Karpas-422 (cell line): ENCODE measurements around the gene TRABD2A. TPM values are rescaled to one million over a fixed set of nuclear protein-coding genes. Genes with fewer than 3 reads are reported as not detected.

Source experiments
- DNase-seq: peaks from one replicate; pipeline ENCODE4 v3.0.0-alpha.2; 2015
- H2AFZ ChIP-seq: fragments of 200-600 bp; sonication (generic); 2 replicates; pipeline ENCODE4 v1.6.1; 2014; ENCODE audit warnings: antibody characterized with exemption, low read length, mixed read lengths
- H3K27ac ChIP-seq: fragments of 200-600 bp; sonication (generic); 2 replicates; pipeline ENCODE4 v1.5.1; 2014; ENCODE audit warnings: mild to moderate bottlenecking, low read length, moderate library complexity
- H3K27me3 ChIP-seq: fragments of 200-600 bp; sonication (generic); 2 replicates; pipeline ENCODE4 v1.6.1; 2014; ENCODE audit warnings: low read length, mixed read lengths
- H3K36me3 ChIP-seq: fragments of 200-600 bp; sonication (generic); 2 replicates; pipeline ENCODE4 v1.6.1; 2014; ENCODE audit warnings: low read length, mixed read lengths; ENCODE audit not compliant: insufficient read depth
- H3K4me1 ChIP-seq: fragments of 200-600 bp; sonication (generic); 2 replicates; pipeline ENCODE4 v1.6.1; 2014; ENCODE audit warnings: mild to moderate bottlenecking, low read length, mixed read lengths
- H3K4me2 ChIP-seq: fragments of 200-600 bp; sonication (generic); 2 replicates; pipeline ENCODE4 v1.6.1; 2014; ENCODE audit warnings: low read length, low read depth, mild to moderate bottlenecking; ENCODE audit not compliant: poor library complexity, severe bottlenecking
- H3K4me3 ChIP-seq: fragments of 200-600 bp; sonication (generic); 2 replicates; pipeline ENCODE4 v1.5.1; 2014; ENCODE audit warnings: mild to moderate bottlenecking, antibody characterized with exemption, low read length, mixed read lengths
- H3K79me2 ChIP-seq: fragments of 200-600 bp; sonication (generic); 2 replicates; pipeline ENCODE4 v1.6.1; 2014; ENCODE audit warnings: mild to moderate bottlenecking, low read length, mixed read lengths
- H3K9ac ChIP-seq: fragments of 200-600 bp; sonication (generic); 2 replicates; pipeline ENCODE4 v1.6.0; 2014; ENCODE audit warnings: low read length
- H3K9me2 ChIP-seq: fragments of 200-600 bp; sonication (generic), shearing (Covaris generic); replicated peaks from 2 replicates; pipeline ENCODE4 v1.6.0; 2014; ENCODE audit warnings: mild to moderate bottlenecking, low read length, moderate library complexity; ENCODE audit not compliant: insufficient read depth
- H3K9me3 ChIP-seq: fragments of 300-700, 200-600 bp; sonication (generic); 2 replicates; pipeline ENCODE4 v1.6.1; 2014; ENCODE audit warnings: low read length, mixed read lengths
- H4K20me1 ChIP-seq: fragments of 200-600 bp; sonication (generic); 2 replicates; pipeline ENCODE4 v1.6.1; 2014; ENCODE audit warnings: mild to moderate bottlenecking, antibody characterized with exemption, low read length, low read depth; ENCODE audit not compliant: insufficient read depth
- total RNA-seq: library from RNA; depleted of rRNA; stranded (reverse); fragments of >200 nt; shearing (Covaris generic); gene quantifications from 2 replicates; pipeline ENCODE4 v1.2.3, GENCODE V29; 2014; ENCODE audit warnings: low replicate concordance

TRABD2A gene
- total RNA-seq, 1 experiment from 2014 or later, result 0.04 TPM

DNA sequence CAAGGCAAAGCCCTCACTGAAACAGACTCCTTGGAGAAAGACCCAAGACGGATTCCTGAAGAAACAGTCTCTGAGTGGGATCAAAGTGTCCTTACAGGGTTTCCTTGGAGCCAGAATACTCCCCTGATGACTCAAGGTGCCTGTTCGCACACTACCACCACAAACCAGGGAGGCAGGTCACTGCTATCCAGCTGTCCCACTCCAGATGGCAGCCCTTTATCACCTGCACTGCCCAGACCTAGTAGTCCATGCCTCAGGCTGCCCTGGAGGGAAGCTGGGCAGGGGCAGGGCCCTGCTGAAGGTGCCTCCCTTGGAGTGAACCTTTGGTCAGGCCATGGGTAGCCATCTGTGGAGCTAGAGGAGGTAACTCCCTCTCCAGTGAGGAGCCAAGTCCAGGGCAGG lies 34.1 kb downstream of the TRABD2A start:
- no peak overlapping the region for H3K4me3 ChIP-seq
- no peak overlapping the region for H2AFZ ChIP-seq
- DNase-seq, result no peak
- H3K4me2 ChIP-seq, result no peak overlapping the region
- H4K20me1 ChIP-seq, result no peaks in the 10 kb centered on the region
- no peaks in the 10 kb centered on the region for H3K9me2 ChIP-seq
- H3K9ac ChIP-seq, result no peak overlapping the region
- H3K27me3 ChIP-seq, result 0 out of 2 replicates have a peak, but pooled peaks cover 6% of the 10 kb centered on the region
- H3K9me3 ChIP-seq, result no peaks in the 10 kb centered on the region
- no peak overlapping the region for H3K27ac ChIP-seq
- no peaks in the 10 kb centered on the region for H3K36me3 ChIP-seq
- H3K79me2 ChIP-seq, result no peaks in the 10 kb centered on the region
- H3K4me1 ChIP-seq, result no peaks in the 10 kb centered on the region

DNA sequence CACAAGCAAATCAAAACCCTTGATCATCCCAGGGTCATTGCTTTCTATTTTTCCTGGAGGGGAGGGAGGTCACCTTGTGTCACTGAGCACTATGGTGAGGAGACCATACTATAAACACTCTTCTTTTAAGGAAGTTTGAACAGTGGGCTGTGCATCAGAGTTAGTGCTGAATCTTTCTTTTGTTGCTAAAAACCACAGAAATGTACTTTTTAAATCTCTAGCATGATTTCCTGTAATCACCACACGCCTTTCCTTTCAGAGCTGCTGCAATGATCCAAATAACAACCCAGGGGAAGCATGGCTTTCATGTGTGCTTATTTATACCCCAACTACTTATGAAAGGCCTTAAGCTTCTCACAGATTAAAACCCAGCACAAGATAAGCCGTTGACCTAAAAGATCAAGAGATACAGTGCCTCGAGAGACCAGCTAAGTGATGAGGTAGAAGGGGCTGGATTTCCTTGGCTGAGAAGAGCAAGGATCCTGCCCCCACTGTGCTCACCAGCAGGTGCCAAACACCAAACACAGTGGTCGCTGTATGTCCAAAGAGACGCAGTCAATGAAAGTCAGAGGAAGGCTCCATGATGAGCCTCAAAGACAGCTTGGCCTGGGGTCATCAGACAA lies 34.7 kb downstream of the TRABD2A start:
- Histone ChIP-seq H3K4me3 (no peak overlapping the region), H3K9me3 (no peaks in the 10 kb centered on the region), H3K9me2 (no peaks in the 10 kb centered on the region), H3K27me3 (0 out of 2 replicates have a peak, but pooled peaks cover 6% of the 10 kb centered on the region), H3K79me2 (no peaks in the 10 kb centered on the region), H3K4me2 (no peak overlapping the region), H3K9ac (no peak overlapping the region), H3K4me1 (no peaks in the 10 kb centered on the region), H3K27ac (no peak overlapping the region), H4K20me1 (no peaks in the 10 kb centered on the region), H3K36me3 (no peaks in the 10 kb centered on the region), H2AFZ (no peak overlapping the region)
- no peak for DNase-seq

DNA sequence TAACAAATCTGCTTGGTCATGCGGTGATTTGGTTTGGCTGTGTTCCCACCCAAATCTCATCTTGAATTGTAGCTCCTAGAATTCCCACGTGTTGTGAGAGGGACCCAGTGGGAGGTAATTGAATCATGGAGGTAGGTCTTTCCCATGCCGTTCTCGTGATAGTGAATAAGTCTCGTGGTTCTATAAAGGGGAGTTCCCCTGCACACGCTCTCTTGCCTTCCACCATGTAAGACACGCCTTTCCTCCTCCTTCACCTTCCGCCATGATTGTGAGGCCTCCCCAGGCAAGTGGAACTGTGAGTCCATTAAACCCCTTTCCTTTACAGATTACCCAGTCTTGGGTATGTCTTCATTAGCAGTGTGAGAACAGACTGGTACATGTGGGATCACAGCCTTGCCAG lies 36.7 kb downstream of the TRABD2A start:
- no peaks in the 10 kb centered on the region for H3K9me2 ChIP-seq
- no peaks in the 10 kb centered on the region for H4K20me1 ChIP-seq
- no peak overlapping the region for H3K27ac ChIP-seq
- H3K4me3 ChIP-seq, result no peak overlapping the region
- no peaks in the 10 kb centered on the region for H3K4me1 ChIP-seq
- 0 out of 2 replicates have a peak, but pooled peaks cover 6% of the 10 kb centered on the region for H3K27me3 ChIP-seq
- H3K36me3 ChIP-seq, result no peaks in the 10 kb centered on the region
- no peak overlapping the region for H2AFZ ChIP-seq
- DNase-seq, result no peak
- no peaks in the 10 kb centered on the region for H3K9me3 ChIP-seq
- no peaks in the 10 kb centered on the region for H3K79me2 ChIP-seq
- H3K4me2 ChIP-seq, result no peak overlapping the region
- H3K9ac ChIP-seq, result no peak overlapping the region

DNA sequence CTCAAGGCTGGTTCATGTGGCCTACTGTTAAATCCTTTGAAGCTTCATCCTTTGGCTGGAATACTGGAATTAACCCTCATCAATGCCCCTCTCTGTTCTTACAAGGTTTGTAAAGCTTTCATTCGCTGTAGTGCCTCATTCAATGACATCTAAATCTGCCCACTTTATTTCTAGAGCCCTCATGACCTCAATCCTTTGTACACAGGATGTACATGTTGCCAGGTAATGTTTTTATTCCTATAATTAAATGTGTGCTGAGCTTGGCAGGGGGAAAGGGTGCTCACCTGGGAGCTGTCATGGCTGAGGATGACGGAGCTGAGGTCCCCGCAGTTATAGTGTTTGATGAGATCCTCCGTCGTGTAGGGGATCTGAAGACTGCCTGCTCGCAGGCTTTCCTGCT lies 39.3 kb downstream of the TRABD2A start:
- H3K9ac ChIP-seq, result no peak overlapping the region
- H2AFZ ChIP-seq, result no peak overlapping the region
- H4K20me1 ChIP-seq, result no peaks in the 10 kb centered on the region
- H3K27me3 ChIP-seq, result no peaks in the 10 kb centered on the region
- no peaks in the 10 kb centered on the region for H3K79me2 ChIP-seq
- no peaks in the 10 kb centered on the region for H3K36me3 ChIP-seq
- H3K4me1 ChIP-seq, result no peaks in the 10 kb centered on the region
- no peaks in the 10 kb centered on the region for H3K9me3 ChIP-seq
- H3K4me2 ChIP-seq, result no peak overlapping the region
- DNase-seq, result no peak
- no peaks in the 10 kb centered on the region for H3K9me2 ChIP-seq
- no peak overlapping the region for H3K4me3 ChIP-seq
- no peak overlapping the region for H3K27ac ChIP-seq

DNA sequence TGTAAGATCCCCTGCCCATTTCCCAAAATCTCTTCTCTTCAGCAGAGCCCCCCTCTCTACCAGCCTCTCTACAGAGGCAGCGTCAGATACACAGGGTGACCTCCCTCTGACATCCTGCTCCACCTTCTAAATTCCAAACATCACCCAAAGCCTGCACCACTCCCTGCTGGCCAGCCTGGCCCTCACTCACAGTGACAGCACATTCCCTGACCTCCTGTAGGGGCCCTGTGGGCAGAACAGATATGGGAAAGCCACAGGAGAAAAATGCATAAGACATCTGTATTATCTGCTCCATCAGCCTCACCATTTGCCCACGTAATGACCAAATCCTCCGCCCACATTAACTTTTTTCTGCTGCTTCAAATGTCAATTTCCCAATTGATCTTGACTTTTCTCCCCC lies 40.6 kb downstream of the TRABD2A start:
- no peak overlapping the region for H3K4me2 ChIP-seq
- H3K27me3 ChIP-seq, result peaks cover 5% of the 10 kb centered on the region; the same call in 1 of the 2 replicates
- no peaks in the 10 kb centered on the region for H3K36me3 ChIP-seq
- H3K9ac ChIP-seq, result no peak overlapping the region
- H3K9me3 ChIP-seq, result no peaks in the 10 kb centered on the region
- H4K20me1 ChIP-seq, result no peaks in the 10 kb centered on the region
- no peak for DNase-seq
- H3K9me2 ChIP-seq, result no peaks in the 10 kb centered on the region
- H3K79me2 ChIP-seq, result no peaks in the 10 kb centered on the region
- H3K27ac ChIP-seq, result no peak overlapping the region
- no peak overlapping the region for H2AFZ ChIP-seq
- no peaks in the 10 kb centered on the region for H3K4me1 ChIP-seq
- no peak overlapping the region for H3K4me3 ChIP-seq

DNA sequence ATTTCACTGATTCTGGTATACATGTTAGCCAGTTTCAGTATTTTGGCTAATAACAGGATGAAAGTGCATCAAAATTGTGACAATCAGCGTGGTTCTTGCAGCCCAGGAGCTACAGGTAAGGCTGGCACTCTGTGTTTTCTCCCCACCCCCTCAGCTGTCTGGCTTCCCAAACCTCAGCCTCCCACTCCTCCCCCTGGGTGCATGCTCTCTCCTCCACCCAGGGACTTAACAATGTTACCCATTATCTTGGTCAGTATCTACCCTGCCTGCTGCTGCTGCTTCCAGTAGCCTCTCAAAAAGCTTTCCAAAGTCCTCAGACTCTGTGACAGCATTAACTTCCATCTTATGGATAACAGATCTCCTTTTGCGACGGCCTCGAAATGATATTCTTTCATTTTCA lies 41.0 kb downstream of the TRABD2A start:
- no peaks in the 10 kb centered on the region for H3K4me1 ChIP-seq
- no peak overlapping the region for H2AFZ ChIP-seq
- no peak overlapping the region for H3K9ac ChIP-seq
- H3K27me3 ChIP-seq, result peaks cover 5% of the 10 kb centered on the region; the same call in 1 of the 2 replicates
- H3K9me2 ChIP-seq, result no peaks in the 10 kb centered on the region
- no peak overlapping the region for H3K27ac ChIP-seq
- DNase-seq, result no peak
- no peaks in the 10 kb centered on the region for H3K36me3 ChIP-seq
- no peaks in the 10 kb centered on the region for H3K79me2 ChIP-seq
- no peak overlapping the region for H3K4me3 ChIP-seq
- H3K9me3 ChIP-seq, result no peaks in the 10 kb centered on the region
- H4K20me1 ChIP-seq, result no peaks in the 10 kb centered on the region
- no peak overlapping the region for H3K4me2 ChIP-seq

DNA sequence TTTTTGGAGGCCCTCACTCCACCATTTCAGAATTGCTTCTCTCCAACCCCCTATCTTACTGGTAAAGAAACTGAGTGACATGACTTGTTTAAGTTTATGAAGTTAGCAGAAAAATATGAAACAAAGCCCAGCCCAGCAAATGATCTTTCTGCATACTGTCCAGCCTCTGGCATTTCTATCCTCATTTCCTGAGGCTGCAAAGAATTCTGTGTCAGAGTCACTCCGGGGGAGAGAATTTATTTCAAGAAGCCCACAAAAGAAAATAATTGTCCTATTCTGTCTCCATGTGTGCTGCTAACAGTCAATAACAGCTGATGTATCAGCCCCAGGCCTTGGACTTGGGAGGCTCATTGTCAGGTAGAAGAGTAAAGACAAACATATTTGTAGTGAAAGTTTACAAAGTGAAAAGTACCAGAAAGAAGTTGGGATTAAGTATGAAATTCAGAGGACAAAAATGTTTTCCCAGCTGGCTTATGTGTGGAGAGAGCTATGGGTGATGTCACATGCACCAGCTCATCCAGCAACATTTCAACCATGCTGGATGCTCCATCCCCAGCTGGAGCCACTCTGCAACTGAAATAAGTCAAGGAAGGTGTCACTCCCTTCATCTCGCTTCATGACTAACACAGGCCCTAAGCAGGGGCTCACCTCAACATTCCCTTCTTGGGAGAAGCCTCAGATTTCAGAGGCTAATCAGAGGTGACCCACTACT lies 42.3 kb downstream of the TRABD2A start:
- H3K9me2 ChIP-seq, result no peaks in the 10 kb centered on the region
- no peak overlapping the region for H2AFZ ChIP-seq
- H3K27ac ChIP-seq, result no peak overlapping the region
- H3K27me3 ChIP-seq, result peaks cover 5% of the 10 kb centered on the region; the same call in 1 of the 2 replicates
- DNase-seq, result no peak
- no peaks in the 10 kb centered on the region for H3K36me3 ChIP-seq
- H3K79me2 ChIP-seq, result no peaks in the 10 kb centered on the region
- H3K4me3 ChIP-seq, result no peak overlapping the region
- H3K4me1 ChIP-seq, result peaks cover 1% of the 10 kb centered on the region; the same call in 1 of the 2 replicates
- no peak overlapping the region for H3K9ac ChIP-seq
- H4K20me1 ChIP-seq, result no peaks in the 10 kb centered on the region
- no peaks in the 10 kb centered on the region for H3K9me3 ChIP-seq
- H3K4me2 ChIP-seq, result no peak overlapping the region

DNA sequence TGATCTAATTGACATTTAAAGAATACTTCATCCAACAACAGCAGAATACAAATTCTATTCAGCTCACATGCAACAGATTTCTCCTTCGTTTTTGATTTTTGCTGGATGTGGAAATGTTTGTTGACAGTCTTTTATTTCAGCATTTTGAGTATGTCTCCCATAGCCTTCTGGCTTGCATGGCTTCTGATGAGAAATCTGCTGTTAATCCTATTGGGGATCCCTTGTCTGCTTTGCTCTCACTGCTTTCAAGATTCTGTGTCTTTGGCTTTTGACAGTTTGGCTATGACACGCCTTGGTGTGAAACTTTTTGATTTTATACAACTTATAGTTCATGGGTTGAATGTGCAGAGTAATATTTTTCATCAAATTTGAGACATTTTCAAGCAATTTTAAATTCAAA lies 44.7 kb downstream of the TRABD2A start:
- H3K9ac ChIP-seq, result no peak overlapping the region
- no peak overlapping the region for H3K4me2 ChIP-seq
- no peak overlapping the region for H3K4me3 ChIP-seq
- no peaks in the 10 kb centered on the region for H3K9me2 ChIP-seq
- H4K20me1 ChIP-seq, result no peaks in the 10 kb centered on the region
- peaks cover 5% of the 10 kb centered on the region; the same call in 1 of the 2 replicates for H3K27me3 ChIP-seq
- no peak overlapping the region for H3K27ac ChIP-seq
- no peaks in the 10 kb centered on the region for H3K36me3 ChIP-seq
- no peak for DNase-seq
- H2AFZ ChIP-seq, result no peak overlapping the region
- no peaks in the 10 kb centered on the region for H3K9me3 ChIP-seq
- H3K4me1 ChIP-seq, result peaks cover 12% of the 10 kb centered on the region
- H3K79me2 ChIP-seq, result no peaks in the 10 kb centered on the region
